ENCODE results near the gene OR1M1. TPM values are rescaled to one million over a fixed set of nuclear protein-coding genes. Genes with fewer than 3 reads are reported as not detected.
A peak's percentile ranks its signal among the peaks of the same experiment; 100 is the strongest.

The OR1M1 gene
- total RNA-seq, 1 donor from 2014 or later, result not detected

DNA sequence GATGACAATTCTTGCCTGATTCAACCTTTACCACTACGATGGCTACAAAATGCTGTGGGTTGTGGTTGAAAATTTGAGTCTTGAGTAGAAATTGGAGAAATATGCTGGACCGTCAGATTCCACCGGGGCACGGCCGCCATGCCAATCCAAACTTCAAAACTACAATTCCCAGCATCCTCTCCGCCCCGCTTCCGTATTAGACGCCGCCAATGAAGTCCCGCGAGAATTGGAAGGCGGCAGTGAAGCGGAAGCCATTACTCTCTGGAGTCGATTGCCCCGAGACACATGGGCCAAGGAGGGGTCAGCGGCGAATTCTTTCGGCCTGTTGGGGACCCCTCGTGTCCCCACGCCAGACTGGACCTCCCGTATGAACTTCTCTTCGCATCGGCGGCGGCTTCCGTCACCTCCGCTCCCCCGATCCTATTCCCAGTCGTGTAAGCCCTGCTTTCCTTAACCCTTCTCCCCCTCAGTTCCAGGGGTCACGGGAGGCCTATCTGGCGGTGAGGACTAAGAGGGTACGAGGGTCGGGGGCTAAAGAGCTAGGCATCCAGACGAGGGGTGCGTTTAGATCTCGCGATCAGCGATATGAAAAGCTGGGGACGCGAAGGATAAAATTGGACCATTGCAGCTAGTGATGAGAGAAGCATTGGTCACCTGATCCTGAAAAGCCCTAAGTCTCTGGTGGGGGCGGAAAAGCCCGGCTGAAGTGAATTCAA, 53.5 kb downstream of the OR1M1 start, which contains the start of gene ZNF317:
ZNF317 (plus strand) TSS at position 239 of the 716 bp plus-strand sequence. CDS start 15,620 bp downstream, outside the sequence.
- H3K9ac ChIP-seq (ENCODE audit: low read length), result peak within 1 kb of the TSS; percentile 98
- peak within 1 kb of the TSS; percentile 96 for H2AFZ ChIP-seq (ENCODE audit: low read depth, low read length)
- peak within 1 kb of the TSS; percentile 95 for H3K4me2 ChIP-seq (ENCODE audit: low read length)
- DNase-seq (ENCODE audit: low read depth) (peak; percentile 73), FAIRE-seq (no peak)
- H3K79me2 ChIP-seq (ENCODE audit: insufficient read depth, low read length), result peaks cover 52% of the 10 kb centered on the region
- peak within 1 kb of the TSS; percentile 91 for H3K4me3 ChIP-seq (ENCODE audit: insufficient read depth, low read depth, low read length)
- H3K36me3 Mint-ChIP-seq (ENCODE audit: low read depth, unreplicated experiment), result peaks cover 8% of the 10 kb centered on the region
- peak within 1 kb of the TSS; percentile 98 for H3K27ac Mint-ChIP-seq (ENCODE audit: unreplicated experiment)
- H4K20me1 ChIP-seq (ENCODE audit: insufficient read depth, low read length), result peaks cover 34% of the 10 kb centered on the region
- no peaks in the 10 kb centered on the region for H3K27me3 Mint-ChIP-seq (ENCODE audit: low read depth, unreplicated experiment)
- no peaks in the 10 kb centered on the region for H3K4me1 Mint-ChIP-seq (ENCODE audit: low read depth, unreplicated experiment)
- peak within 1 kb of the TSS; percentile 93 for H3K27ac ChIP-seq (ENCODE audit: low read depth, low read length)
- H3K4me1 ChIP-seq (ENCODE audit: insufficient read depth, low read length), result peaks cover 8% of the 10 kb centered on the region
- peaks cover 5% of the 10 kb centered on the region for H3K9me3 Mint-ChIP-seq (ENCODE audit: unreplicated experiment)
- H3K4me3 Mint-ChIP-seq (ENCODE audit: unreplicated experiment), result peak within 1 kb of the TSS; percentile 99
- TF ChIP-seq, protein P1, sequence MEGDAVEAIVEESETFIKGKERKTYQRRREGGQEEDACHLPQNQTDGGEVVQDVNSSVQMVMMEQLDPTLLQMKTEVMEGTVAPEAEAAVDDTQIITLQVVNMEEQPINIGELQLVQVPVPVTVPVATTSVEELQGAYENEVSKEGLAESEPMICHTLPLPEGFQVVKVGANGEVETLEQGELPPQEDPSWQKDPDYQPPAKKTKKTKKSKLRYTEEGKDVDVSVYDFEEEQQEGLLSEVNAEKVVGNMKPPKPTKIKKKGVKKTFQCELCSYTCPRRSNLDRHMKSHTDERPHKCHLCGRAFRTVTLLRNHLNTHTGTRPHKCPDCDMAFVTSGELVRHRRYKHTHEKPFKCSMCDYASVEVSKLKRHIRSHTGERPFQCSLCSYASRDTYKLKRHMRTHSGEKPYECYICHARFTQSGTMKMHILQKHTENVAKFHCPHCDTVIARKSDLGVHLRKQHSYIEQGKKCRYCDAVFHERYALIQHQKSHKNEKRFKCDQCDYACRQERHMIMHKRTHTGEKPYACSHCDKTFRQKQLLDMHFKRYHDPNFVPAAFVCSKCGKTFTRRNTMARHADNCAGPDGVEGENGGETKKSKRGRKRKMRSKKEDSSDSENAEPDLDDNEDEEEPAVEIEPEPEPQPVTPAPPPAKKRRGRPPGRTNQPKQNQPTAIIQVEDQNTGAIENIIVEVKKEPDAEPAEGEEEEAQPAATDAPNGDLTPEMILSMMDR (IDR thresholded peaks at IDR 0.05; ENCODE audit: insufficient read depth, low read depth, low read length), result no peak
- TF ChIP-seq EZH2 (IDR thresholded peaks at IDR 0.05; ENCODE audit: insufficient read depth, low read length), result no peak
- H3K27me3 ChIP-seq (ENCODE audit: insufficient read depth, low read length), result no peaks in the 10 kb centered on the region
- peaks cover 3% of the 10 kb centered on the region for H3K9me3 ChIP-seq (ENCODE audit: insufficient read depth, low read depth, low read length)
- peaks cover 4% of the 10 kb centered on the region for H3K36me3 ChIP-seq (ENCODE audit: insufficient read depth, low read length)

DNA sequence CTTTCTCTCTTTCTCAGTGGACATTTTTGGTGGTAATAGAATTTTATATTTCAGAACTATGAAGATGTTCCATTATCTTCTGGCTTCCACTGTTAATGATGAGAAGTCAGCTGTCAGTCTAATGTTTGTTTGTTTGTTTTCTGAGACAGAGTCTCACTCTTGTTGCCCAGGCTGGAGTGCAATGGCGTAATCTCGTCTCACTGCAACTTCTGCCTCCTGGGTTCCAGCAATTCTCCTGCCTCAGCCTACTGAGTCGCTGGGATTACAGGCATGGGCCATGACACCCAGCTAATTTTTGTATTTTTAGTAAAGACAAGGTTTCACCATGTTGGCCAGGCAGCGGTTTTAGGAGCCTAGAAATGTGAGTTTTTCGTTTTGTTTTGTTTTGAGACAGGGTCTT, 58.1 kb downstream of the OR1M1 start:
- Mint-ChIP-seq H3K9me3 (ENCODE audit: unreplicated experiment) (peaks cover 35% of the 10 kb centered on the region), H3K27me3 (ENCODE audit: low read depth, unreplicated experiment) (no peaks in the 10 kb centered on the region), H3K27ac (ENCODE audit: unreplicated experiment) (no peak overlapping the region), H3K4me1 (ENCODE audit: low read depth, unreplicated experiment) (no peaks in the 10 kb centered on the region), H3K36me3 (ENCODE audit: low read depth, unreplicated experiment) (peaks cover 36% of the 10 kb centered on the region), H3K4me3 (ENCODE audit: unreplicated experiment) (no peak overlapping the region)
- H3K4me3 ChIP-seq (ENCODE audit: insufficient read depth, low read depth, low read length), result no peak overlapping the region
- no peak overlapping the region for H3K27ac ChIP-seq (ENCODE audit: low read depth, low read length)
- peaks cover 96% of the 10 kb centered on the region for H3K79me2 ChIP-seq (ENCODE audit: insufficient read depth, low read length)
- TF ChIP-seq EZH2 (IDR thresholded peaks at IDR 0.05; ENCODE audit: insufficient read depth, low read length), result no peak
- TF ChIP-seq, protein P1 (IDR thresholded peaks at IDR 0.05; ENCODE audit: insufficient read depth, low read depth, low read length), result no peak
- H3K4me1 ChIP-seq (ENCODE audit: insufficient read depth, low read length), result peaks cover 5% of the 10 kb centered on the region
- no peak for DNase-seq (ENCODE audit: low read depth)
- H3K9me3 ChIP-seq (ENCODE audit: insufficient read depth, low read depth, low read length), result peaks cover 3% of the 10 kb centered on the region
- no peak overlapping the region for H3K9ac ChIP-seq (ENCODE audit: low read length)
- peaks cover 70% of the 10 kb centered on the region for H4K20me1 ChIP-seq (ENCODE audit: insufficient read depth, low read length)
- H2AFZ ChIP-seq (ENCODE audit: low read depth, low read length), result no peak overlapping the region
- H3K27me3 ChIP-seq (ENCODE audit: insufficient read depth, low read length), result no peaks in the 10 kb centered on the region
- no peak overlapping the region for H3K4me2 ChIP-seq (ENCODE audit: low read length)
- FAIRE-seq, result no peak
- peaks cover 8% of the 10 kb centered on the region for H3K36me3 ChIP-seq (ENCODE audit: insufficient read depth, low read length)

Other genes starting within 250 kb of the OR1M1 start
- gene MUC16, start 76.7 kb upstream of the OR1M1 start, total RNA-seq, result not detected in 2 replicates
- not detected in 2 replicates for gene OR7G2, start 20.4 kb downstream of the OR1M1 start, total RNA-seq
- not detected in 2 replicates for gene OR7G1, start 28.7 kb downstream of the OR1M1 start, total RNA-seq
- not detected in 2 replicates for gene OR7G3, start 39.9 kb downstream of the OR1M1 start, total RNA-seq
- gene ZNF317, start 53.3 kb downstream of the OR1M1 start, total RNA-seq, result 32.8 and 32.9 TPM in 2 replicates
- gene OR7D2, start 91.9 kb downstream of the OR1M1 start, total RNA-seq, result not detected in 2 replicates
- not detected in 2 replicates for gene OR7D4, start 132.5 kb downstream of the OR1M1 start, total RNA-seq
- gene OR7E24, start 163.9 kb downstream of the OR1M1 start, total RNA-seq, result not detected in 2 replicates
- gene ZNF699, start 222.8 kb downstream of the OR1M1 start, total RNA-seq, result 2.8 and 3.0 TPM in 2 replicates
- gene ZNF559, start 237.1 kb downstream of the OR1M1 start, total RNA-seq, result 4.7 and 5.5 TPM in 2 replicates